KMS-11 (cell line): ENCODE measurements around the gene UGT1A9.

ENCODE experiments used
- H2AFZ ChIP-seq: fragments of 200-600 bp; sonication (generic); 2 replicates; pipeline ENCODE4 v1.6.1; 2016; ENCODE audit warnings: antibody characterized with exemption, mixed run types, low read depth
- H3K27ac ChIP-seq: fragments of 200-600 bp; sonication (generic); 2 replicates; pipeline ENCODE4 v1.6.1; 2016; ENCODE audit warnings: mild to moderate bottlenecking, mixed run types
- H3K27me3 ChIP-seq: fragments of 200-600 bp; sonication (generic); 2 replicates; pipeline ENCODE4 v1.6.1; 2017; ENCODE audit warnings: mild to moderate bottlenecking, low read depth, mixed run types, moderate library complexity; ENCODE audit not compliant: insufficient read depth
- H3K36me3 ChIP-seq: fragments of 200-600 bp; sonication (generic); 2 replicates; pipeline ENCODE4 v1.6.1; 2017; ENCODE audit warnings: mild to moderate bottlenecking, mixed run types; ENCODE audit not compliant: insufficient read depth
- H3K4me1 ChIP-seq: fragments of 200-600 bp; sonication (generic); 2 replicates; pipeline ENCODE4 v1.6.1; 2016; ENCODE audit warnings: mild to moderate bottlenecking, low read depth, mixed run types; ENCODE audit not compliant: poor library complexity, severe bottlenecking
- H3K4me2 ChIP-seq: fragments of 200-600 bp; sonication (generic); 2 replicates; pipeline ENCODE4 v1.7.0; 2016; ENCODE audit warnings: mild to moderate bottlenecking, mixed run types
- H3K4me3 ChIP-seq: fragments of 200-600 bp; sonication (generic); IDR thresholded peaks from 2 replicates; pipeline ENCODE4 v1.6.1; 2017; ENCODE audit warnings: low read depth, low read length, mixed read lengths; ENCODE audit not compliant: insufficient read depth
- H3K79me2 ChIP-seq: fragments of 200-600 bp; sonication (generic); 2 replicates; pipeline ENCODE4 v1.6.1; 2016; ENCODE audit warnings: low read depth, mixed run types; ENCODE audit not compliant: insufficient read depth
- H3K9ac ChIP-seq: fragments of 200-600 bp; sonication (generic); 2 replicates; pipeline ENCODE4 v1.6.1; 2016; ENCODE audit warnings: mild to moderate bottlenecking, mixed run types
- H4K20me1 ChIP-seq: fragments of 200-600 bp; sonication (generic); 2 replicates; pipeline ENCODE4 v1.6.1; 2016; ENCODE audit warnings: mild to moderate bottlenecking, mixed run types; ENCODE audit not compliant: insufficient read depth
- TF ChIP-seq, protein P1 (sequence below): fragments of 200-600 bp; sonication (generic); conservative IDR thresholded peaks from 2 replicates; pipeline ENCODE4 v1.6.1; 2017; ENCODE audit warnings: low read depth, mild to moderate bottlenecking, antibody characterized with exemption, low read length, moderate library complexity, mixed read lengths

Gene UGT1A9

DNA sequence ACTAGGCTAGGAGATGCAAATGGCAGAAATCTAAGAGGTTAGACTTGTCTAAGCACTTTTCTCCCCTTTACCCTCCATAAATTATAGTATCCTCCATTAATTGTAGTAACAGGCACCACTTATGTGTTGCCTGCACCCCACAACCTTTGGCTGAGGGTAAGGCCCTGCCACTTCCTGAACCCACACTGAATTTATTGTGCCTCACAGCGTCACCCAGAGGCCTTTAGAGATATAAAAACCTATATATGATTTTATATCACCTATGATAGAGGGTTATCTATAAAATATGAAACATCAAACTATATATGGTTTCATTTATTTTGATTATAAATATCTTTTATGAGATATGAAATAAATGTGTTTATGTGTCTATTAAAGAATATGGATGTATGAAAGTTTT lies 2.6 kb downstream of the UGT1A9 start:
- H4K20me1 ChIP-seq = no peaks in the 10 kb centered on the region
- TF ChIP-seq, protein P1, sequence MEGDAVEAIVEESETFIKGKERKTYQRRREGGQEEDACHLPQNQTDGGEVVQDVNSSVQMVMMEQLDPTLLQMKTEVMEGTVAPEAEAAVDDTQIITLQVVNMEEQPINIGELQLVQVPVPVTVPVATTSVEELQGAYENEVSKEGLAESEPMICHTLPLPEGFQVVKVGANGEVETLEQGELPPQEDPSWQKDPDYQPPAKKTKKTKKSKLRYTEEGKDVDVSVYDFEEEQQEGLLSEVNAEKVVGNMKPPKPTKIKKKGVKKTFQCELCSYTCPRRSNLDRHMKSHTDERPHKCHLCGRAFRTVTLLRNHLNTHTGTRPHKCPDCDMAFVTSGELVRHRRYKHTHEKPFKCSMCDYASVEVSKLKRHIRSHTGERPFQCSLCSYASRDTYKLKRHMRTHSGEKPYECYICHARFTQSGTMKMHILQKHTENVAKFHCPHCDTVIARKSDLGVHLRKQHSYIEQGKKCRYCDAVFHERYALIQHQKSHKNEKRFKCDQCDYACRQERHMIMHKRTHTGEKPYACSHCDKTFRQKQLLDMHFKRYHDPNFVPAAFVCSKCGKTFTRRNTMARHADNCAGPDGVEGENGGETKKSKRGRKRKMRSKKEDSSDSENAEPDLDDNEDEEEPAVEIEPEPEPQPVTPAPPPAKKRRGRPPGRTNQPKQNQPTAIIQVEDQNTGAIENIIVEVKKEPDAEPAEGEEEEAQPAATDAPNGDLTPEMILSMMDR = no peak
- H3K9ac ChIP-seq = no peak overlapping the region

DNA sequence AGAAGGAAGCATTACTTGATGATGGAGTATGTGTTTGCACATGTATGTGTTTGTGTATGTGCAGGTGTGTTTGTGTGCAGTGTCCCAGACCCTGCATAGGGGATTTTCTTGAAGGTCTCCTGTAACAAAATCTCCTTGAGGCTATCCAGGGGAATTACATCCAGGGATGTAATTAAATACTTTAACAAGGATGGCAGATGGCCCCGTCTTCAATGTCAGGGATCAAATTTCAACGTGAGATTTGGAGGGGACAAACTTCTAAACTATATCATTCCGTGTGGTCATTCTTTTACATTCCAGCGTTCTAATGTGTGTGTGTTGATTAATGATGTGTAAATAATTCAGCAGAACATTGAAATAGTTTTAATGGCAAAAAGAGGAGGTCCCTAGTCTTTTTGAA lies 3.3 kb downstream of the UGT1A9 start:
- Histone ChIP-seq H3K27ac (no peak overlapping the region), H3K4me1 (no peaks in the 10 kb centered on the region), H3K9ac (no peak overlapping the region), H4K20me1 (no peaks in the 10 kb centered on the region), H2AFZ (no peak overlapping the region), H3K79me2 (no peaks in the 10 kb centered on the region), H3K4me3 (no peak overlapping the region), H3K36me3 (no peaks in the 10 kb centered on the region), H3K4me2 (no peak overlapping the region), H3K27me3 (no peaks in the 10 kb centered on the region)
- TF ChIP-seq, protein P1 = no peak

More for the DNA sequence above, 2.6 kb downstream of the UGT1A9 start:
- Histone ChIP-seq H3K4me2 (no peak overlapping the region), H3K4me3 (no peak overlapping the region), H3K27ac (no peak overlapping the region), H3K4me1 (no peaks in the 10 kb centered on the region), H2AFZ (no peak overlapping the region), H3K27me3 (no peaks in the 10 kb centered on the region), H3K79me2 (no peaks in the 10 kb centered on the region), H3K36me3 (no peaks in the 10 kb centered on the region)

DNA sequence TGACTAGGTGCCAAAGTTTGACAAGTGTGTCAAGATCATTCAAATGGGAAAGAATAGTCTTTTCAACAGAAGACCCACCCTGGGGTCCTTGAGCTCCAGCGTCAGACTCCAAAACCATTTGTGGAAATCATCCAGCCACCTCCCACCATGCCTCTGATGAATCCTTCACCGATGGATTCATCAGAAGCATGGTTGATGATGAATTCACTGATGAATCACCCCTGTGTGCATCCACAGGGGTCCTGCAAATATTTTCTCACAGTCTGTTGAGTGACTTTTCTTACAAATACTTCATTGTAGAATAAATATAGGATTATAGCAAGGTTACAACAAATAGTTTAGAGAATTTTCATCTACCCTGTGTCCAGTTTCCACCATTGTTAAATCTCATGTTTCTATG lies 4.3 kb downstream of the UGT1A9 start:
- TF ChIP-seq, protein P1 = no peak
- H3K27me3 ChIP-seq = no peaks in the 10 kb centered on the region
- no peak overlapping the region for H3K27ac ChIP-seq
- H4K20me1 ChIP-seq = no peaks in the 10 kb centered on the region
- no peaks in the 10 kb centered on the region for H3K4me1 ChIP-seq
- H3K9ac ChIP-seq = no peak overlapping the region
- H3K4me3 ChIP-seq = no peak overlapping the region
- H3K4me2 ChIP-seq = no peak overlapping the region
- no peak overlapping the region for H2AFZ ChIP-seq
- H3K79me2 ChIP-seq = no peaks in the 10 kb centered on the region
- H3K36me3 ChIP-seq = no peaks in the 10 kb centered on the region

DNA sequence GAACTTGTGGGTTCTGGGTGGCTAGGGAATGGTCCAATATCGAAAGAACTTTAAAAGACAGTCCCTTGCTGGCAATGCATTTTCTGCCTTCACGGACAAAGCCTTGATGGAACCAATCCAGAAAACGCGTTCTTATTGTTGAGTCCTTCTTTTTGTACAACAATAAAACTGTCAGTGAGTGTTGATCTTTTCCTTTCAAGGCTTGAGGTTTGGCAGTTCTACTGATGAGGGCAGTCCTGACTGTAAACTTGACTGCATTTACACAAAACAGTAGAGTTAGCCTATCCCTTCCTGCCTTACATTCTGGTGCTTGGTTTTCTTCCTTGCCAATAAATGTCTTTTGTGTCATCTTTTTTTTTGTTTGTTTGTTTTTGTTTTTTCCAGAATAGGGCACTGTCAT lies 7.5 kb downstream of the UGT1A9 start:
- Histone ChIP-seq H3K79me2 (no peaks in the 10 kb centered on the region), H2AFZ (no peak overlapping the region), H3K4me2 (no peak overlapping the region), H3K27me3 (no peaks in the 10 kb centered on the region), H3K9ac (no peak overlapping the region), H4K20me1 (no peaks in the 10 kb centered on the region), H3K4me3 (no peak overlapping the region), H3K27ac (no peak overlapping the region), H3K36me3 (no peaks in the 10 kb centered on the region), H3K4me1 (no peaks in the 10 kb centered on the region)
- TF ChIP-seq, protein P1 = no peak
